Fibroblast of mammary gland (primary cell): ENCODE data around the gene FBXL16.

ENCODE experiments used
- DNase-seq: peaks from one replicate; pipeline ENCODE4 v3.0.0-alpha.2; 2010; ENCODE audit warnings: low read depth
- H3K4me3 ChIP-seq: 2 replicates; pipeline ENCODE4 v1.5.1; 2011; ENCODE audit warnings: low read depth, mild to moderate bottlenecking, low read length, moderate library complexity; ENCODE audit not compliant: control insufficient read depth
- TF ChIP-seq, protein P1 (sequence below): conservative IDR thresholded peaks from 2 replicates; pipeline ENCODE4 v1.5.1; 2011; ENCODE audit warnings: low read depth, low read length, inconsistent platforms; ENCODE audit not compliant: control insufficient read depth, insufficient read depth

The FBXL16 gene

DNA sequence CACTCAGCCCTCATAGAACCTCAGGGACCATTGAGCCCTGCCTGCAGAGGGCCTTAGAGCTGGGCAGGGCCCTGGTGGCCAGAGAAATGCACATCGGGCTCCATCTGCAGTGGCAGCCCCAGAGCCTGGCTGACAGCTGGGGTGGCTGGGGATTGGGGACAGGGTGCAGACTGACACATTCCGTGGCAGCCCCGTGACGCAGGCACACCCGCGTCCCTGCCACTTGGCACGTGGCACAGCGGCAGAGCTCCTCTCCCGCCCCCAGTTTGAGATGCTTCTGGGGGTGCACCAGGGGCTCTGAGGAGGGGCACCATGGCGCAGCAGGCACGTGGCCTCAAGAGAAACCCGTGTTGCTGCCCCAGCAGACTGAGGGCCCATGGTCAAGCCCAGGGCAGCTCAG is 2.2 kb downstream of the FBXL16 start:
- DNase-seq, result no peak
- H3K4me3 ChIP-seq, result no peak overlapping the region
- TF ChIP-seq, protein P1, sequence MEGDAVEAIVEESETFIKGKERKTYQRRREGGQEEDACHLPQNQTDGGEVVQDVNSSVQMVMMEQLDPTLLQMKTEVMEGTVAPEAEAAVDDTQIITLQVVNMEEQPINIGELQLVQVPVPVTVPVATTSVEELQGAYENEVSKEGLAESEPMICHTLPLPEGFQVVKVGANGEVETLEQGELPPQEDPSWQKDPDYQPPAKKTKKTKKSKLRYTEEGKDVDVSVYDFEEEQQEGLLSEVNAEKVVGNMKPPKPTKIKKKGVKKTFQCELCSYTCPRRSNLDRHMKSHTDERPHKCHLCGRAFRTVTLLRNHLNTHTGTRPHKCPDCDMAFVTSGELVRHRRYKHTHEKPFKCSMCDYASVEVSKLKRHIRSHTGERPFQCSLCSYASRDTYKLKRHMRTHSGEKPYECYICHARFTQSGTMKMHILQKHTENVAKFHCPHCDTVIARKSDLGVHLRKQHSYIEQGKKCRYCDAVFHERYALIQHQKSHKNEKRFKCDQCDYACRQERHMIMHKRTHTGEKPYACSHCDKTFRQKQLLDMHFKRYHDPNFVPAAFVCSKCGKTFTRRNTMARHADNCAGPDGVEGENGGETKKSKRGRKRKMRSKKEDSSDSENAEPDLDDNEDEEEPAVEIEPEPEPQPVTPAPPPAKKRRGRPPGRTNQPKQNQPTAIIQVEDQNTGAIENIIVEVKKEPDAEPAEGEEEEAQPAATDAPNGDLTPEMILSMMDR, result no peak

DNA sequence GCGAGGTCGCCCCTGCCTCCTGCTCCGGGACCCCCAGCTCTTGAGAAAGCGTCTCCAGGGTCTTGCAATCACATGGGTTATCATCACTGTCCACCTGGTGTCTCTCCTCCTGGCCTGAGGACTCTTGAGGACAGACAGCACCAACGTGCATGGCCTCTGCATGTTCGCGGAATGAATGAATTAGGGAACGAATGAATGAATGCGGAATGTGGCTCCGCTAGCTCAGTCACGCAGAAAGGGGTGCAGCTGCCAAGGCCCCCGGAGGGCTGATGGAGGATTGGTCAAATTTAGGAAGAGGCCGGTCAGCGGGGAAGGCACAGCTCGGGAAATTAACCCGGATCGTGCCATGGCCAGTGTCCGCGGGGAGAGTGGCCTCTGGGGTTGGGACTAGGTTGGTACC is 3.3 kb downstream of the FBXL16 start:
- H3K4me3 ChIP-seq, result no peak overlapping the region
- TF ChIP-seq, protein P1, result no peak
- DNase-seq, result no peak

DNA sequence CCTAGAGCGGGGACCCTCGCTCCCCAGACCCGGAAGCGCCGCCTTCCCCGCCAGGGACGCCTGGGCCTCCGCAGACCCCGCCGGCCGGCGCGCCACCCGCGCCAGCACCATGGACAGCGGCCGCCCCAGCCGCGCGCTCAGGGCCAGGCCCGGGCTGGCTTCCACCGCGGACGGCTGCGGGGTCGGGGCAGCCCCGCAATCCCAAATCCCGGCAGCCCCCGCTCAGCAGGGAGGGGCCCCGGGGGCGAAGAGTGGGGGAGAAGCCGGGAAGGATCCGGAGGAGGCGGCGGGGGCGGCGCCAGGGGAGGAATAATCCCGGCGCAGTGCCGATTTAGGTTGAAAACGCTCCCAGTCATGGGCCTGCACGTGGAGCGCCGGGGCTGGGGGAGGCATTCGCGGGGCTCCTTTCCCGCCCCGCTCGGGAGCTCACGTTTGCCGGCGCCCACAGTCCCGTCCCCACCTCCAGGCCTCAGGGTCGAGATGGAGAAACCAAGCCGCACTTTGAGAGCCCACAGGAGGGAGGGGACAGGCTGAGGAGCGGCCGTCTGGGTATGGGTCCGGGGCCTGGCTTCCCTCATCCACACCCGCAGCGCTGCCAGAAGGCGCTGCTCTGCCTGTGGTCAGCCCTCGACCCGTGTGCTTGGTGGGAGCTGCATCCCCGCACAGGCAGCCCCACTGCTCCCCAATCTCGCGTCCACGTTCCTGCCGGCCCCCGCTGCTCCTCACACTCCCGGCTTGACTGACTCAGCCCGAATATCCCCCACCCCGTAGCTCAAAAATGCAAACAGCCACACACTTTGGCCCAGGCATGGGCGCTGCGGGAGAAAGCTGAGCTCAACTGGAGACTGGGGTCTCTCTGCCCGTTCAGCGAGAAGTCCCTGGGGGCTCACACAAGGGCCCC is 4.7 kb downstream of the FBXL16 start:
- TF ChIP-seq, protein P1, result no peak
- H3K4me3 ChIP-seq, result no peak overlapping the region
- DNase-seq, result no peak

DNA sequence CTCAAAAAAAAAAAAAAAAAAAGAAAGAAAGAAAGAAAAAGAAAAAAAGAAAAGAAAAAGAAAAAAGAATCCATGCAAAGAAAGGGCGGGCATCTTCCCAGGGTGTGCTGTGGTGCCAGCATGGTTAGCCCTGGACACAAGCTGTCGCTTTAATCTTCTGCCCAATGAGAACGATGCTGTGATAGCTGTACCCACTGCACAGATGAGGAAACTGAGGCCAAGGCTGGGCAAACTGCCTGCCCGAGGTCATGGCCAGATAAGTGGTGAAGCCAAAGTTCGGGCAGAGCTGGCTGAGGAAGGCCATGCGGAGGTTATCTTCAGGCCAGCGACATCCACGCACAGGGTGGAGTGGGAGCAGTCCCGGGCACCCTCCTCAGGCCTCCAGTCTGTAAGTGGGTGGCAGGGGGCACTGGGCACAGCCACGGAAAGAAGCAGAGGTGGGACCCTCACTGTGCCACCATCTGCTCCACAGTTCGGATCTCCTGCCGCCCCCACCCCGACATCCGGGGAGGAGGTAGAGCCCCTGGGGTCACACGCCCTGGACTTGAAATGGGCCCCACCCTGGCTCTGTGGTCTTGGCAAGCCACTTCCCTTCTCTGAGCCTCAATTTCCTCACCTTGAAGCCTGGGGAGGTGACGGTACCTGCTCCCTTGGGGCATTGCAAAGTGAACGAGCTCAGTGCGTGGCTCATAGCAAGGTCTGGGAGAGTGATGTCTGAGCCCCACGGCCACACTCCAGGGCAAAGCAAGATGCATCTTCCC is 6.5 kb downstream of the FBXL16 start:
- no peak overlapping the region for H3K4me3 ChIP-seq
- no peak for DNase-seq
- TF ChIP-seq, protein P1, result no peak

DNA sequence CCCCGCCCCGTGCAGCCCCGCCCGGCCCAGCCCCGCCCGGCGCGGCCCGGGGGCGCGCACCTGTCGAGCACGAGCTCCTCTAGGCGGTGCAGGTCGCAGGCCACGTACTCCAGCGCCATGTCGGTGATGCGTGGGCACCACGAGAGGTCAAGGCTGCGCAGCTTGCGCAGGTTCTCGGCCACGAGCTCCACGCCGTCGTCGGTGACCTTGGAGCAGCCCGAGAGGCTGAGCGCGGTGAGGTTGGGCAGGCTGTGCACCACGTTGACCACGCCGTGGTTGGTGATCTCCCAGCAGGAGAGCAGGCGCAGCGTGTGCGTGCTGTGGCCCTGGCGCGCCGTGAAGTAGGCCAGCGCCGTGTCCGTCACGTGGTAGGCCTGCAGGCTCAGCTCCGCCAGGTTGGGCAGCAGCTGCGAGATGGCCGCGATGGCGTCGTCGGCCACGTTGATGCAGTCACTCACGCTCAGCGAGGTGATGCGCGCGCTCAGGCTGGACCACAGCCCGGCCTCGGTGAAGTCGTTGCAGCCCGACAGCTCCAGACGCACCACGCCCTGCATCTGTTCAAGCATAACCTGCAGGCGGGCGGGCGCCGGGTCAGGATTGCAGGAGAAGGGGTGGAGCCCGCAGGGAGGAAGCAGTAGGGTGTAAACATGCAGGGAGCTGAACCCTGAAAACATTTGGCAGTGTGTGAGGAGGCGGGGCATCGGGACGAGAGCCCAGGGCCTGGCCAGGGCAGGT is 10.1 kb downstream of the FBXL16 start:
- TF ChIP-seq, protein P1, result no peak
- no peak for DNase-seq
- H3K4me3 ChIP-seq, result no peak overlapping the region

DNA sequence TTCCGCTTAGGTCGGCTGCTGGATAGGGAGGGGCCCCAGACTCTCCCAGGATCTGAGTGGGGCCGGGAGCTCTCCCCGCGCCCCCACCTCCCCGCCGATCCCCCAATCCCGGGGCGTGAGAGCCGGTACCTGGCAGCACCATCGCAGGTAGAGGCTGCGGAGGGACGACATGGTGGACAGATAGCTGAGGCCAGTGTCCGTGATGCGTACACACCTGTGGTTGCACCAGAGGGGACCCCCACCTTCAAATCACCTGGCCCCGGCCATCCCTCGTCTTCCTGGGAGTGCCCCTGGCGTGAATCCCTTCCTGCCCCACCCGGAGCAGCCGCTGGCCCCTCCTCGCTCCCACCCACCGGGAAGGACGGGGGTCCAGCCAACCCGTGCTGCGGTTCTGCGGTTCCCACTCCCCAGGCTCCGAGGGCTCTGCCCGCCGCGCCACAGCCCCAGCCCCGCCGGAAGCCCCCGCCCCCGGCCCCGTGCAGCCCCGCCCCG is 10.7 kb downstream of the FBXL16 start:
- no peak overlapping the region for H3K4me3 ChIP-seq
- DNase-seq, result no peak
- TF ChIP-seq, protein P1, result no peak
